Dedifferentiated amniotic fluid mesenchymal stem cell (primary cell): ENCODE results near the gene ISCU.
"Not testable (repeated sequence)": the region's sequence is repeated elsewhere in the genome, so short reads cannot be mapped to it uniquely, and the experiment has no call there.

Experiments
- DNase-seq: peaks from one replicate; pipeline ENCODE4 v3.0.0-alpha.2; 2016; ENCODE audit errors: extremely low spot score

Gene ISCU

DNA sequence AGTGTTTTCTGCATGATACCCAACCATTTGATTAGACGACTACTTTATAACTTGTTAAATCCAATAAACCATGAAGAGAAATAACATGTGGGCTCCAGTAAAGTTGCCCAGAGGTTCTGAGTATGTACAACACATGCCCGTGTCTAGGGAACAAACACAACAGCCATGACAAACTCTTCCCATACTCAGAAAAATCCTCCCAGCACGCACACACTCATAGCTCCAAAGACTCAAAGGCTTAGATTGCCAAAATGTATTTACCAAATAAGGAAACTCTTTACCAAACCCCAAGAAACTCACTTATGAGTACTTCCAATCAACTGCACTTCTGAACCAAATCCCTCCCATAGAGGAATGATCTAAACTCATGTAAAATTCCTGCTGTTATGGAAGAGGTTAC is 18.7 kb upstream of the ISCU start:
- no peak for DNase-seq

DNA sequence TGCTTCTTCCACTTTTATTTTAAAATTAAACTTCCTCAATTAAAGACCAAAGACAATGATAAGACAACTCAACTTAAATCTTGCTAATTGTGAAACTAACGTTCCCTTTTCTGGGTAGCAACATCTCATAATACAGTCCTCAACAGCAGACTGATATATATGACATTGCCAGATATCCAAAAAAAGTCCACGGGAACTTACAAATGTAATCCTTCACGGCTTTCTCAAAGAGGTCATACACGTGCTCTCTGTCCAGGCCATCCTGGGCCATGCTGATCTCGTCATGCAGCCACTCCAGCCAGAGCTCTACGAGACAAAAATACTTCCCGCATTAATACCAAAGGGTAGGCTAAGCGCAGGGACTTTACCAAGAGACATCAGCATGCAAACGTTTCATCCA is 14.7 kb upstream of the ISCU start:
- no peak for DNase-seq

DNA sequence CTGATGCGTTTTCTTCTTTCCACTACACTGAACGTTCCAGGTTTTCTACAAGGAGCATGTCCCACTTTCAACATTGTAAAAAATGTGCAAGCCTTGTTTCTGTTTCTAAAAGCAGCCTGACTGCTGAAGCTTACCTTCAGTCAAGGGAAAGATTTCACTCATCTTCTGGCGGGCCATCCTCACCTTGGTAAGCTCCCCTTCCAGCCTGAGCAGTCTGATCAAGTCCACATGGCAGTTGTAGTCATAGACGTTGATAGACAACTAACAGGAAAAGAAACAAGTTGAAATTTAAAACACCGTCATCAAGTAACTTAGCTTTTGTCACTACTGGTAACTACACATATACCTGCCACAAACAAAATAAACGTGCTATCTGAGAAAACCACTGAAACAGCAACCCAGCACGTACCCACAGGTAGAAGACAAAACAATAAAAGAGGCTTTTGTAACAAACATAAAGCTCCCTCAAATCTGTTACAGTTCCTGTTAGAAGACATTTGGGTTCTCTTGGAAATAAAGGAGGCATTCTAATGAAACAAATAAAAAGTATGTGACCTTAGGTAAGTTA is 13.4 kb upstream of the ISCU start:
- DNase-seq, result no peak

DNA sequence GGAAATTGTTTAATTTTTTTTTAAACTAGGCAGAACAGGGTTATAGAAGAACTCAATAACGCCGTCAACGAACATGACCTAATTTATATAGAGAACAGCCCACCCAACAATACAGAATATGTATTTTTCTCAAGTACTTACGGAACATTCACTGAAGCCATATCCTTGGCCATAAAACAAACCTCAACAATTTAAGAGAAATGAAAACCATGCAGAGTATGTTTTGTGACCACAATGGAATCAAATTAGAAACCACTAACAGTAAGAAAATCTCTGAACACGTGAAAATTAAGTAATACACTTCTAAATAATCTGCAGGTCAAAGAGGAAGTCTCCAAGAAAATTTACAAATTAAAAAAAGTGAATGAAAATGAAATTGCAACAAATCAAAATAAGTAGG is 10.9 kb upstream of the ISCU start:
- peak; percentile 80 for DNase-seq

DNA sequence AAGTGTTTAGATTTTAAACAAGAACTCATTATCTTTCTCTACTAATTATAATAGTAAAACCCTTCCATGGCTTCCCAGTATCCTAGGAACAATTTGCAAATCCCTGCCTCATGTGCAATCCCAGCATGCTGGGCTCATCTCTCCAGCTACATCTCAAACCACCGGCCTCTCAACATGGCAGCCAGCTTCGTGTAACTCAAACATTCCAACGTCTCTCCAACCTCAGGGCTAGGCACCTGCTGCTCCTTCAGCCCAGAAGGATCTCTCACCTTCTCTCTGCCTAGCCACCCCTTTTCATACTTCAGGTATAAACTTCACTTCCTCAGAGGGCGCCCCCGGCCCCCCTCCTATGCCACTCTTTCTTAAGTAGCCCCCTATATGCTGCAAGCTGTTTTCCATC is 8.6 kb upstream of the ISCU start:
- DNase-seq, result no peak

DNA sequence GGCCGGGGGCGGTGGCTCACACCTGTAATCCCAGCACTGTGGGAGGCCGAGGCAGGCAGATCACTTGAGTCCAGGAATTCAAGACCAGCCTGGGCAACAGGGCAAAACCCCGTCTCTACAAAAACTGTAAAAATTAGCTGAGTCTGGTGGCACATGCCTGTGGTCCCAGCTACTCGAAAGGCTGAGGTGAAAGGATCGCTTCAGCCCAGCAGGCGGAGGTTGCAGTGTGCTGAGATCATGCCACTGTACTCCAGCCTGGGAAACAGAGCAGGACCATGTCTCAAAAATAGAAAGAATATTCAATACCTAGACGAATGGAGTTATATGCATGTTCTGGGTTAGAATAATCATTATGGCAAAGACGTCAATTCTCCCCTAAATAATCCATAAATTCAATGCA is 7.0 kb upstream of the ISCU start:
- DNase-seq, result not testable (repeated sequence)

DNA sequence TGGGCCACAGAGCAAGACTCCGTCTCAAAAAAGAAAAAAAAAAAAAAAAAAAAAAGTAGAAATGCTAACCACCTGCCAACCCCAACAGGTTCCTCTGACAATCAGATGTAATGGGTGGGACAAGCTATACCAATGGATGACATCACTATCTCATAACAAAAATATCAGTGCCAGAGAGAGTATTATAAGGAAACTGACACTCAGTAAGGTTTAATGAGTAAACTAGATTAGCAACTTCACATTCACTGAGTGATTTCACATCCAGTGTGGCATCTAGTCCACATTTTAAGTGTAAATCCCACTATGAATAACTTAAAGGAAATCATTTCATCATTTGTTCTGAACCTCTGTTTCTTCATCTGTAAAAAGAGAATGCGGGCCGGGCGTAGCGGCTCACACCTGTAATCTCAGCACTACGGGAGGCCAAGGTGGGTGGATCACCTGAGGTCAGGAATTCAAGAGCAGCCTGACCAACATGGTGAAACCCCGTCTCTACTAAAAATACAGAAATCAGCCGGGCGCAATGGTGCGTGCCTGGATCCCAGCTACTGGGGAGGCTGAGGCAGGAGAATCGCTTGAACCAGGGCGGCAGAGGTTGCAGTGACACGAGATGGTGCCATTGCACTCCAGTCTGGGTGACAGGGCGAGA is 3.3 kb upstream of the ISCU start:
- DNase-seq, result no peak

DNA sequence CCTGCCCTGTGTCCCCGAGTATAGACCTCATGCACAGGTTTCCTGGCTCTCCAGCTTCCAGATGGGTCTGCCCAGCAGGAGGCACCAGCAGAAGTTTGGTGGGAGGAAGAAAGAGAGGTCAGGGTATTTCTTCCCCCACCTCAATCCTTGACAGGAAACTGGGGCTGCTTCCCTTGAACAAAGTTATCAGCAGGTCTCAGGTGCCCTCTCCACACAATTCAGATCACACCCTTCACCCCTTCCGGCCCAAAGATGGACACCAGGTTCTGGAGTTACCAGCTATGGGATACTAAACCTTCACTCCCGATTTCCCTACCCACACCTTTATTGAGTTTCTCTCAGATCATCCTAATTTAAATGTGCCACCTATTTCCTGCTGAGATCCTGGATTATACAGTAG is 2.6 kb upstream of the ISCU start:
- no peak for DNase-seq

DNA sequence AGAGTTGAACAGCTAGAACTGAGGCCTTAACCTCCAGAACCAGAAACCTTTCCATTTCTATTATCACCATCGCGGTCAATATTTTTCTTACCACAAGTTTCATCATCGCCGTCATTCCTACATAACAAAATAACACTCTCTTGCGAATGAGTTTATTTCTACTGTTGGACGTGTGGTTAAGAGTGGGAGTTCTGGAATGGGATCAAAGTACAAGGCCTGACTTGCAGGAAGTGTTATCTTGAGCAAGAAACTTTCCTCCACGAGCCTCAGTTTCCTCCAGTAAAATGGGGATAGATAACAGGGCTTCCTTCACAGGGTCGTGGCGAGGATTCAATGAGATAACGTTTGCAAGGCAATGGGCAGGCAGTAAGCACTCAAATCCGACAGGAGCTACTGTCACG is 2.1 kb upstream of the ISCU start:
- no peak for DNase-seq

DNA sequence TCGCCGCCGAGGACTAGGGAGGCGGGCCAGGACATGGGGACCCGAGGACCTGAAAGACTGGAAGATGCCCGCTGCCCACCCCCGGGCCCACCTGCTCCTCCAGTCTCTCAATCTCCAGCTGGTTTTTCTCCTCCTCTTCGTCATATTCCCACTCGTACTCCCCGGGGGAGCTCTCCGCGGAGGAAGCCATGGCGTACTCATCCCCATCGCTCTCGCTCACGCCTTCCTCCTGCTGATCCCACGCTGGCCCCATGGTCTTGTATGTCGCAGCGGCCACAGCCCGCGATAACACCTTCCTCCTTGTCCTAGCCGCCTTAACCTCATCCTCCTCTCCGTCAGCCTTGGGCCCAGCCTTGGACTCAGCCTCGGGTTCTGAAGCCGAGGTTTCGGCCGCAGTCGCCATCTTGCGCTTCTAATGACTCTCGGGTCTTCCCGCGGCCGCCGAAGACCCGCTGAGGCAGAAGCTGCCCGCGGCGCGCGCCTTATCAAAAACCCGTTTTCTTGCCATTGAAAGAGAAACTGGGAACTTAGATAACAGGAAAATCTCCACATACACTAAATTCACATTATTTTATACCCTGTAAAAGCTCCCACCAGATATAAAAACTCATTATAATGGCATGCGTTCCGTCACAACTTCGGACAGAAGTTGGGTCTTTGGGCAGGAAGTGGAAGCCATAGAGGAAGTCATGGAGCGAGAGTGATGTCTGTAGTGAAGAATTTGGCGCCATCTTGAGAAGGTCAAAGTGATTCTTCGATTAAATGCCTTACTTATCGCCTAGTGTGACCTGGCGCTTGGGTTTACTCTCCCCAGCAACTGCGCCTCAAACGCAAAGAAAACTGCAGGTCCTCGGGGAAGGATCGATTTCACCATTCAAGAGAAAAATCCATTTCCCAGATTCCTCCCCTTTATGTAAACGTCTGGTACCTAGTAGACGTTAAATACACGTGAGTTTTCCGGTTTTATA is 1.4 kb upstream of the ISCU start, which contains the start of gene SART3:
Gene SART3 (minus strand): TSS at position 422 of the 968 bp plus-strand sequence. CDS start 19 bp downstream, at position 403.
- peak; percentile 90 for DNase-seq

DNA sequence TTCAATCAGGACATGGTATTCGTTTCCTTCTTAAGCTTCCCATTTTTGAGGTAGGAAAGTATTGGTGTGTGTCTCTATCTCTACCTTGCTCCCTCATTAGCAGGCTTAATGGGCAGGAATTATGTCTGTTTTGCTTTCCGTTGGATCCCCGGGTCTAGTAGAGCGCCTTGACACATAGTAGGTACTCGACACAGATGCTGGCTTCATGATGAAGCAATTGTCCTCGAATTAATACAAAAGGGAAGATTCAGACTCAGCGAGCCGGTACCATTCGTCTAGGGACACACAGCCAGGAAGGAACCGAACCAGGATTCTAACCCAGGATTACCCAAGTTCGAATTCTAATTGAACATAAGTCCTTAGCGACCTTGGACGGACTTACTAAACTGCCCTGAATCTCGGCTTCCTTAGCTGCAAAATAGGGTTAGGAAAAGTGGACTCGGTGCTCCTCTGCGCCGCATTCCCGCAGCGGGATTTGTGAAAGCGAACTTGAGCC is 496 bp upstream of the ISCU start:
- no peak for DNase-seq

DNA sequence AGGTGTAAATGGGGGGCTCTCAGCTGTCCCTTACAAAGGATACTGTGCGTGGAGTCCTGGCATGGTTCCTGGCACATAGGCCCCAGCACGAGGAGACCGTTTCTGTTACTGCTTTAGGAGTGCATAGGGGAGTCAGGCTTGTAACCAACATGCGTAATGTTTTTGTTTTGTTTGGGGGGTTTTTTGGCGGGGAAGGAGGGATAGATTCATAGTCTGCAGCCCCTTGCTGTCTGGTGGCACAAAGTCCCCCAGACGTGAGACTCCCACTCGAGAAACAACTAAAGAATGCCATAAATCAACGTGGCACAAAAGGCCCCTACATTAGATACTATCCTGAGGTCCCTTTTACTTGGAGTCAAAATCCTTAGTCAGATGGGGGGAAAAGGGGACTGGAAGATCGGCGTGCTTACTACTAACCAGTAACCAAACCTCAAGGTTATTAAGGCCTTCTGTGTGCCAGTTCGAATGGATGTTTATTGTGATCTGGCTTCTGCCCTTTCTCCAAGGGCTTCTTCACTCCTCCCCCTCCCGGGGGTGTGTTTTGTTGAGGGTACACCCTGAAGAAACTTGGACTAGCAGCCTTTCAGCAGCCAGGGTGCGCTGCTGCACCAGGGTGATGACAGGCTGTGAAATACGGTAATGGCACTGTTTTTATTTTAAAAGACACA is 874 bp downstream of the ISCU start:
- peak; percentile 95 for DNase-seq

DNA sequence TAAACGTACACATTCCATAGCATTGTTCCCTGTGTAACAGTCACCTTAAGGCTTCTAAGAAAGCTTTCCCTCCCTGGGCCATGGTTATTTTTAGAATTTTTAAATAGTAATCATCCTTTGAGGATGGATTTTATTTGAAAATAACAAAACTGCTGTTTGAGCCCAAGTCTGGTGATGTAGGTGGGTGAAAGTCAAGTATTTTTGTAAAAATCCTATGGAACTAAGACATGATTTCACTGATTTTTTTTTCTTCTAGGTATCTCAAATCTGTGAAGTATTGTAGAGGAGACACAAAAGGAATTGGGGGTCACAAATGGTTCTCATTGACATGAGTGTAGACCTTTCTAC is 1.4 kb downstream of the ISCU start:
- no peak for DNase-seq

DNA sequence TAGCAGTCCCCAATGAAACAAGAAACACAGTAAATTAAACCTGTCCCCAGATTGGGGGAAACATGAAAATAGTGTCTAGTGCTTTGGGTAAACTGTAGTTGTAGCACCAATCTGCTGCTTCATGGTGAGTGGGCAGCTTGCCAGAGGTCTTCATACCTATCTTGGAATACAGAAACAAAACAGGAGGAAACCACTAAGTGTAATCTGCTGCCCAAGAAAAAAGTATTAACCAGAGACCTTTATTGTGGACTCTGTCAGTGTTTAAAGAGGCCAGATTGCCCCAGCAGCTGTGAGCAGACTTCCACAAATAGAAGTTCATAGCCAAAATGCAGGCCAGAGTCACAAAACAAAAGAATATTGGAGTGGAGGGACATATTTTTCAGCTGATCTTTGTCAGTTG is 2.3 kb downstream of the ISCU start:
- DNase-seq, result no peak

DNA sequence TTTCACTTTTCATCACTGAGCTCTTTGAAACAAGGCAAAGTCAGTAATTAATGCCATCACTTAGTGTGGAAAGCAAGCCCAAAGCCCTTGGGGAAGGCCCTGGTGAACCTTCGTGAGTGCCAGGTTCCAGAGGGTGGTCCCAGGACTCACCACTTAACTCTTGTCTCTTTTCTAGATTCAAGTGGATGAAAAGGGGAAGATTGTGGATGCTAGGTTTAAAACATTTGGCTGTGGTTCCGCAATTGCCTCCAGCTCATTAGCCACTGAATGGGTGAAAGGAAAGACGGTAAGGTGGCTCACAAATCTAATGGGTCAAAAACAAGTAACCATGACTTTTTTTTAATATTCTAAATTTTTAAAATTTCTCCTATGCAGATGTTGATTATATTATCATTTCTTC is 2.8 kb downstream of the ISCU start:
- DNase-seq, result no peak

DNA sequence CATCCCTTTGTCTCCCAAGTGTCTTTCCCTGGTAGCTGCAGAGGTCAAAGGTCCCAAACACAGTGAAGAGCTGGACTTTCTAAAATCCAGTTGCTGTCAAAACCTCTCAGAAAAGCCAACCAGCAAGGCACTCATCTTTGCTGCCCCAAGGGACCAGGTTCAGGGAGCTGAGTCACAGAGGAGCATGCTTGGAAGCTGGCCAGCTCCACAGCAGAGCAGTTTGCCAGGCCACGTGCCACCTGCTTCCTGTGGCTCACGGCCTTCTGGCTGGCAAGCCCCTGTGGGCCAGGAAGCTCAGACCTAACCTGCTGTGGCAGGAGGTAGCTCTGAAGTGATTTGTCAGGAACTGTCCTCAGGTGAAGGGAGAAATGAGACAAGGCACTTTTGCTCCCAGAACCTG is 3.6 kb downstream of the ISCU start:
- peak; percentile 40 for DNase-seq

DNA sequence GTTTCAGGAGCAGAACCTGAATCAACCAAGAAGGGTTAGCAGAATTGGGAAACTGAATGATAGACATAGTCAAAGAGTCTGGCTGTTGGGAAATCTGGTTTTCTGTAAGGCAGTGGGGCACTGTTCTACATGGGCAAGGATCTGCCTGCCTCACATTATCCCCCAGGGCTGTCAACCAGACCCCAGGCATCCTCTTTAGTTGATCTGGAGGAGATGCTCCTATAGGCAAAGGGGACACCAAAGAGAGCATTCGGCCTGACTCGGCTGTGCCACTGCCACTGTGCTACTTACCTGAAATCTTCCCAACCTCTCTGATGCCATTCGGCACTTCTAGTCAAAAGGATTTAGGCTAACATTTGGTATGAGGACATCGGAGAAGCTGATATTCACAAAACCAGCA is 4.1 kb downstream of the ISCU start:
- no peak for DNase-seq

DNA sequence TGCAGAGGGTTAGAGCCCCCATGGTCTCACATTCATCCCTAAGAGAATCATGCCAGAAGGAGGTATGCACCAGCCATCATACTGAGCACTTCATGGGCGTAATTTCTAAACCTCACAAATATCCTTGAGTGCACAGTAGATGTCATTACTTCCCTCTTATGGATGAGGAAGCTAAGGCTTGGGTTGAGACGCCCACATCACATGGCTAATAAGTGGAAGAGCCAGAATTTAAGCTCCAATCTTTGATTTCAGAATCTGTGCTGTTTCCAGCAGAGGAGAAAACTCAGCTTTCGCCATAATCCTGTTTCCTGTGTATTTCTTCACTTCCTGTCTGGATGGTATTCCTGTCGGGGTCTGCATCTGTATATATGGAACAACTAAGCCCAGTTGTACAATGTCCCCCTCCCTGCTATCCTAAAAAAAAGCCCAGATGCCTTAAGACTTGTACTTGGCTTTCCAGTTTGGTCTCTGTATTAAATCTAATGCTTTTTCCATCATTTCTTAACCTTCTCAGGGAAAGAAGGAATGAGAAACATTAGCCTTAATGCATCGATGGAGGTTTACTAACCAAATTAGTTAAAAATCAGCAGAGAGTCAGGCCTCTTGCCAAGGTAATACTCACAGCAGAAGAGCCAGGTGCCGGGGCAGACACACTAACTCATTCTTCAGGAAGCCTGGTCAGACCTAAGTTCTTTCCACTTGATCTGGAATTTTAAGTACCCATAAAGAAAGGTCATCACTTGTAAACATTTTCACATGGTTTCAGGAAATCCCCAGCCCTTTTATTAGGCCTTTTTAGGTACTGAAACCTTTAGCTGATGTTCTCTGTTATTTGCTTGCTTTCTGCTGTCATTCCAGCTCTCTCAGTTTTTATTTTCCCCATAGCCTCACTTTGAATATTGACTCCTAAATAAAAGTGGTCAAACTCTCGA is 5.3 kb downstream of the ISCU start:
- no peak for DNase-seq

DNA sequence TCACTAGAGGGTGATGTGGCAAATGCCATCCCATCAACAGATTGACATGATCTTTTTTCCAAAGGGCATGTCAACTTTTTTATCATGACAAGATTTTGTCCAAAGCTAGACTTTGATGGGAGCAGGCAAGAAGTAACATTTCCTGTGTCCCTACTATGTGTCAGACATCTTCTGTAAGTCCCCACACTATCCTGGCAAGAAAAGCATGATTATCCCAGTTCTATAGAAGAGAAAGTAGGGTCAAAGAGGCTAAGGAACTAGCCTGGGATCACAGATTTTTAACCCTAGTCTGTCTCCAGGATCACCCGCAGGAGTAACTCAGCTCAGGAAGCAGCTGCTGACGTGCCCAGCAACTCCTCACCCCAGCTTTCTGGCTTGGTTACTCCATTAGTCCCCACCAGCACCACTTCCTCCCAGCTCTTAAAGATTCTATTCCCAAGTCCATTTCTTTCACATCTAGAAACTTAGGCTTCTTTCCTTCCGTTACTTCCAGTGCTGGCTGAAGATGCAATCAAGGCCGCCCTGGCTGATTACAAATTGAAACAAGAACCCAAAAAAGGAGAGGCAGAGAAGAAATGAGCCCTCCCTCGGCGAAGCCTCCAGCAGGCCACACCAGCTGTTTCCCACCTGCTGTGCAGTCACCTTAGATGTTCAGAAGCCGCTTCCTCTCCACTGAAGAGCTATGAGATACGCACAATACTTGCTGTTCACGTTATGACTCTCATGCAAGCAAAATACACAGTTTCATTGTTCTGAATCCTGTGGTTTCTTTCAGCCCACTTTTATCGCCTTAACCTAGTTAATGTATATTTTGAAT is 6.2 kb downstream of the ISCU start:
- DNase-seq, result no peak
